ENCODE measurements around the gene PLOD2. TPM values are rescaled to one million over a fixed set of nuclear protein-coding genes. Genes with fewer than 3 reads are reported as not detected.

The PLOD2 gene
- polyA plus RNA-seq, 1 donor (not counting 4 experiments of a cell fraction or from before 2014, with no cell fraction given): 30.0 TPM

GRCh38 chr3:146077181-146077580 is 83.8 kb downstream of the PLOD2 start:
- Histone ChIP-seq H3K79me2 (ENCODE audit: control insufficient read depth, insufficient read depth, low read length) (no peaks in the 10 kb centered on the region), H3K9me1 (ENCODE audit: control insufficient read depth, extremely low read depth, insufficient read depth, low read length) (no peaks in the 10 kb centered on the region), H3K27me3 (ENCODE audit: control insufficient read depth, extremely low read depth, insufficient read depth, low read length) (no peaks in the 10 kb centered on the region), H3K4me2 (ENCODE audit: control insufficient read depth, extremely low read depth, insufficient read depth, low read depth, low read length) (no peak overlapping the region), H2AFZ (ENCODE audit: control insufficient read depth, low read length) (no peak overlapping the region), H4K20me1 (ENCODE audit: control insufficient read depth, extremely low read depth, insufficient read depth, low read length) (no peaks in the 10 kb centered on the region), H3K4me3 (ENCODE audit: control insufficient read depth in 2 of 3, extremely low read depth in 1 of 3, insufficient read depth in 2 of 3, low read depth in 1 of 3, low read length in 3 of 3) (no peak overlapping the region), H3K9ac (ENCODE audit: control insufficient read depth, extremely low read depth, insufficient read depth, low read length) (no peak overlapping the region), H3K27ac (ENCODE audit: control insufficient read depth, insufficient read depth, low read length) (no peak overlapping the region), H3K9me3 (ENCODE audit: control insufficient read depth, low read depth, low read length) (no peaks in the 10 kb centered on the region), H3K4me1 (ENCODE audit: control insufficient read depth, extremely low read depth, insufficient read depth, low read length) (no peaks in the 10 kb centered on the region), H3K36me3 (ENCODE audit: control insufficient read depth in 2 of 2, extremely low read depth in 1 of 2, insufficient read depth in 2 of 2, low read length in 2 of 2) (no peaks in the 10 kb centered on the region)
- DNase-seq (ENCODE audit: low read depth, low spot score) (no peak), FAIRE-seq (no peak)
- dilution Hi-C loops (cut with MboI; ENCODE audit: extremely low pct_ligation_motif_present, low sequenced_read_pairs): no loop called here
- TF ChIP-seq EZH2 (IDR thresholded peaks at IDR 0.05; ENCODE audit: low read length): no peak
- TF ChIP-seq, protein P1, sequence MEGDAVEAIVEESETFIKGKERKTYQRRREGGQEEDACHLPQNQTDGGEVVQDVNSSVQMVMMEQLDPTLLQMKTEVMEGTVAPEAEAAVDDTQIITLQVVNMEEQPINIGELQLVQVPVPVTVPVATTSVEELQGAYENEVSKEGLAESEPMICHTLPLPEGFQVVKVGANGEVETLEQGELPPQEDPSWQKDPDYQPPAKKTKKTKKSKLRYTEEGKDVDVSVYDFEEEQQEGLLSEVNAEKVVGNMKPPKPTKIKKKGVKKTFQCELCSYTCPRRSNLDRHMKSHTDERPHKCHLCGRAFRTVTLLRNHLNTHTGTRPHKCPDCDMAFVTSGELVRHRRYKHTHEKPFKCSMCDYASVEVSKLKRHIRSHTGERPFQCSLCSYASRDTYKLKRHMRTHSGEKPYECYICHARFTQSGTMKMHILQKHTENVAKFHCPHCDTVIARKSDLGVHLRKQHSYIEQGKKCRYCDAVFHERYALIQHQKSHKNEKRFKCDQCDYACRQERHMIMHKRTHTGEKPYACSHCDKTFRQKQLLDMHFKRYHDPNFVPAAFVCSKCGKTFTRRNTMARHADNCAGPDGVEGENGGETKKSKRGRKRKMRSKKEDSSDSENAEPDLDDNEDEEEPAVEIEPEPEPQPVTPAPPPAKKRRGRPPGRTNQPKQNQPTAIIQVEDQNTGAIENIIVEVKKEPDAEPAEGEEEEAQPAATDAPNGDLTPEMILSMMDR (optimal IDR thresholded peaks at IDR 0.05 in 1 of 3, IDR thresholded peaks at IDR 0.05 in 1 of 3, conservative IDR thresholded peaks at IDR 0.05 in 1 of 3; ENCODE audit: extremely low read depth in 1 of 3, insufficient read depth in 2 of 3, low read length in 3 of 3): no peak

DNA sequence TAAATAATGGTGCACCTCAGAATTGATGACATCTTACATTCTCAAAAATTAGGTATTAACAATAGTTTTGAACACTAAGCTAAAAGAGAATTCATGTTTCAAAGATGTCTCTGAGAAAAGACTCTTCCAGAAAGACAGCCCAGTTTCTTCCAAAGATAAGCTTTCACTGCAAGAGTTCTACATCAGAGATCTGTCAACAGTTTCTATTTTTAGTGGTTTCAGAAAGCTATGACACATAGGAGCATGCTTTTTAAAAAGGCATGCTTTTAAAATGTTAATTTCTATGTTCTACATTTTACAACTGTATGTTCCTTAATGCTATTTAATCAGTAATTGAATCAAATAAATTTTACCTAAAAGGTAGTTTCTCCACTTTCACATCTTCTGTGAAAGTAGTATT is 88.2 kb downstream of the PLOD2 start:
- H3K9me3 ChIP-seq (ENCODE audit: control insufficient read depth, low read depth, low read length): no peaks in the 10 kb centered on the region
- H3K4me3 ChIP-seq (ENCODE audit: control insufficient read depth in 2 of 3, extremely low read depth in 1 of 3, insufficient read depth in 2 of 3, low read depth in 1 of 3, low read length in 3 of 3): no peak overlapping the region
- no peak overlapping the region for H2AFZ ChIP-seq (ENCODE audit: control insufficient read depth, low read length)
- no peaks in the 10 kb centered on the region for H3K4me1 ChIP-seq (ENCODE audit: control insufficient read depth, extremely low read depth, insufficient read depth, low read length)
- H3K4me2 ChIP-seq (ENCODE audit: control insufficient read depth, extremely low read depth, insufficient read depth, low read depth, low read length): no peak overlapping the region
- H3K9ac ChIP-seq (ENCODE audit: control insufficient read depth, extremely low read depth, insufficient read depth, low read length): no peak overlapping the region
- H3K27ac ChIP-seq (ENCODE audit: control insufficient read depth, insufficient read depth, low read length): no peak overlapping the region
- no peaks in the 10 kb centered on the region for H3K79me2 ChIP-seq (ENCODE audit: control insufficient read depth, insufficient read depth, low read length)
- TF ChIP-seq, protein P1 (optimal IDR thresholded peaks at IDR 0.05 in 1 of 3, IDR thresholded peaks at IDR 0.05 in 1 of 3, conservative IDR thresholded peaks at IDR 0.05 in 1 of 3; ENCODE audit: extremely low read depth in 1 of 3, insufficient read depth in 2 of 3, low read length in 3 of 3): no peak
- no peak for TF ChIP-seq EZH2 (IDR thresholded peaks at IDR 0.05; ENCODE audit: low read length)
- H3K36me3 ChIP-seq (ENCODE audit: control insufficient read depth in 2 of 2, extremely low read depth in 1 of 2, insufficient read depth in 2 of 2, low read length in 2 of 2): no peaks in the 10 kb centered on the region
- dilution Hi-C loops (cut with MboI; ENCODE audit: extremely low pct_ligation_motif_present, low sequenced_read_pairs): no loop called here
- H3K27me3 ChIP-seq (ENCODE audit: control insufficient read depth, extremely low read depth, insufficient read depth, low read length): no peaks in the 10 kb centered on the region
- FAIRE-seq (no peak), DNase-seq (ENCODE audit: low read depth, low spot score) (no peak)
- no peaks in the 10 kb centered on the region for H4K20me1 ChIP-seq (ENCODE audit: control insufficient read depth, extremely low read depth, insufficient read depth, low read length)
- no peaks in the 10 kb centered on the region for H3K9me1 ChIP-seq (ENCODE audit: control insufficient read depth, extremely low read depth, insufficient read depth, low read length)
